NT2/D1 (cell line): ENCODE data around the gene CACNA1E.

ENCODE experiments used
- SUZ12 ChIP-seq: IDR thresholded peaks from 2 replicates; pipeline ENCODE4 v1.6.1; 2011; ENCODE audit not compliant: insufficient read length, insufficient read depth; ENCODE audit errors: extremely low read depth
- YY1 ChIP-seq: IDR thresholded peaks from 2 replicates; pipeline ENCODE4 v1.6.1; 2011; ENCODE audit not compliant: insufficient read length, insufficient read depth
- ZNF274 ChIP-seq: IDR thresholded peaks from 2 replicates; pipeline ENCODE4 v1.6.1; 2011; ENCODE audit warnings: mild to moderate bottlenecking, low read depth, low read length

- TF ChIP-seq ZNF274 (no peak), YY1 (no peak), SUZ12 (no peak)
Observed at GRCh38 chr1:181623850-181624249, 140.5 kb downstream of the CACNA1E start.
